PC-9 (cell line): ENCODE results near the gene GATA6. TPM values are rescaled to one million over a fixed set of nuclear protein-coding genes. Genes with fewer than 3 reads are reported as not detected.
"Not testable (repeated sequence)": the region's sequence is repeated elsewhere in the genome, so short reads cannot be mapped to it uniquely, and the experiment has no call there.

Source experiments
- BruUV-seq: library from RNA; stranded (reverse); fragments of 400-500 nt; replicated peaks from 2 replicates; lab custom pipeline; 2021; lab: Mats Ljungman, UMichigan
- CTCF ChIA-PET: fragments of 300-600 bp; sonication (Branson Sonifier 250); formaldehyde crosslinking; loops from one replicate; lab custom pipeline; 2022; ENCODE audit warnings: antibody characterized with exemption; lab: Charles Lee
- POLR2A ChIA-PET: fragments of 300-600 bp; sonication (Branson Sonifier 250); formaldehyde crosslinking; loops from one replicate; lab custom pipeline; 2022; ENCODE audit warnings: antibody characterized with exemption; ENCODE audit not compliant: unreplicated experiment; lab: Charles Lee
- DNase-seq, 2 experiments: peaks; one replicate each; pipeline versions ENCODE4 v3.0.0 to v3.0.0-alpha.2; 2015 to 2022; ENCODE audit warnings: mixed read lengths in 1 of 2
- H2AFZ ChIP-seq: fragments of 200-600 bp; sonication (generic); 2 replicates; pipeline ENCODE4 v1.8.1; 2017; ENCODE audit warnings: antibody characterized with exemption
- H3F3A ChIP-seq: fragments of 200-600 bp; sonication (generic); 2 replicates; pipeline ENCODE4 v1.8.1; 2017; ENCODE audit warnings: antibody characterized with exemption, mild to moderate bottlenecking, low read depth; ENCODE audit not compliant: insufficient read depth
- H3K27ac ChIP-seq: fragments of 200-600 bp; sonication (generic); 2 replicates; pipeline ENCODE4 v1.6.1; 2016; ENCODE audit warnings: mixed run types
- H3K27me3 ChIP-seq: fragments of 200-600 bp; sonication (generic); 2 replicates; pipeline ENCODE4 v1.6.1; 2016; ENCODE audit warnings: low read depth, mixed run types; ENCODE audit not compliant: insufficient read depth
- H3K36me3 ChIP-seq: fragments of 200-600 bp; sonication (generic); 2 replicates; pipeline ENCODE4 v1.6.1; 2016; ENCODE audit warnings: low read depth, mixed run types
- H3K4me1 ChIP-seq: fragments of 200-600 bp; sonication (generic); replicated peaks from 2 replicates; pipeline ENCODE4 v1.6.1; 2016; ENCODE audit warnings: mixed run types; ENCODE audit not compliant: insufficient read depth
- H3K4me2 ChIP-seq: fragments of 200-600 bp; sonication (generic); 2 replicates; pipeline ENCODE4 v1.6.1; 2017; ENCODE audit warnings: mixed run types
- H3K4me3 ChIP-seq: fragments of 200-600 bp; sonication (generic); 2 replicates; pipeline ENCODE4 v1.6.1; 2016; ENCODE audit warnings: mixed run types
- H3K79me2 ChIP-seq: fragments of 200-600 bp; sonication (generic); 2 replicates; pipeline ENCODE4 v1.6.1; 2017; ENCODE audit warnings: low read depth, mixed run types
- H3K9me2 ChIP-seq: fragments of 200-600 bp; sonication (generic); 2 replicates; pipeline ENCODE4 v1.8.1; 2017; ENCODE audit warnings: mild to moderate bottlenecking; ENCODE audit not compliant: insufficient read depth
- H3K9me3 ChIP-seq: fragments of 200-600 bp; sonication (generic); 2 replicates; pipeline ENCODE4 v1.8.1; 2016; ENCODE audit warnings: low read depth; ENCODE audit not compliant: insufficient read depth
- H4K20me1 ChIP-seq: fragments of 200-600 bp; sonication (generic); 2 replicates; pipeline ENCODE4 v1.8.1; 2017; ENCODE audit not compliant: insufficient read depth
- CTCF ChIP-seq: fragments of 200-600 bp; sonication (generic); conservative IDR thresholded peaks from 2 replicates; pipeline ENCODE4 v1.6.1; 2017; ENCODE audit warnings: mixed run types, antibody characterized with exemption, mild to moderate bottlenecking, moderate library complexity
- EZH2 ChIP-seq: fragments of 200-600 bp; sonication (generic); IDR thresholded peaks from 2 replicates; pipeline ENCODE4 v1.8.0; 2017; ENCODE audit warnings: antibody characterized with exemption, low read depth
- intact Hi-C: fragments of 100-400 bp; cut with micrococcal nuclease; formaldehyde crosslinking; loops from one replicate; pipeline ENCODE4 v1.10.0; 2022; ENCODE audit not compliant: unreplicated experiment
- total RNA-seq: library from RNA; stranded (reverse); gene quantifications from 2 replicates; pipeline ENCODE4 v1.2.3, GENCODE V29; 2021

The GATA6 gene
- total RNA-seq, 1 experiment from 2014 or later, result 9.1 TPM

DNA sequence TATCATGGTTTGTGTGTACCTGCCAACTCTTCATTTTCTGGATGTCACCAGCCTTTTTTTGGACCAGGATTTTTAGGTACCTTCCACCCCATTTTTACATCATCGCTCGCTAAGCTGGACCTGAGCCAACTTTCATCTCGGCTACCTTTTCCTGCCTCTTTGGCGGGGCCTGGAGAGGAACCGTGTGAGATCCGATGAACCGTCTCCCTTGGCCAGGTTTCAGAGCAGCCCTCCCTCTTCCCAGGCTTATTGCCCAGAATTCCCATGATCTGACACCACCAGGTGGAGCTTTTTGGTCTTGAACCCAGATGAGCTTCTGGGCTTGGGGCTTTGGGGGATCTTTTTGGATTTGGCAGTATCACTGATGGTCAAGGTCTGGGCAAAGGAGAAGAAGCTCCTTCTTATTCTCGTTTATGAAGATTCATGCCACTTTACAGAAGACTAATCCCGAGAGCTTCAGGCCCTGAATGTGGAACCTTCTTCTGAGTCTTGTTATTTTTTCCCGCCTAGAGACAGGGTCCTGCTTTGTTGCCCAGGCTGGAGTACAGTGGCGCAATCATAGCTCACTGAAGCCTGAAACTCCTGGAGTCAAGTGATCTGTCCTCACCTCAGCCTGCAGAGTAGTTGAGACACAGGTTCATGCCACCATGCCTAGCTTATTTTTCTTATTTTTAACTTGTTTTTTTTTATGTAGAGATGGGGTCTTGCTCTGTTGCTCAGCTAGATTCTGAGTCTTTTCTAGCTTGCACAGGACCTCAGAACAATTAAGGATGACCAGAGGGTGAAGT lies 50.4 kb downstream of the GATA6 start:
- Histone ChIP-seq H2AFZ (no peak overlapping the region), H3K27me3 (no peaks in the 10 kb centered on the region), H3F3A (no peaks in the 10 kb centered on the region; the same call in 1 of the 2 replicates), H3K9me3 (no peaks in the 10 kb centered on the region), H3K9me2 (no peaks in the 10 kb centered on the region), H3K79me2 (no peaks in the 10 kb centered on the region), H4K20me1 (no peaks in the 10 kb centered on the region), H3K4me3 (no peak overlapping the region), H3K27ac (no peak overlapping the region), H3K36me3 (no peaks in the 10 kb centered on the region), H3K4me2 (no peak overlapping the region), H3K4me1 (peaks cover 20% of the 10 kb centered on the region)
- CTCF ChIA-PET, result no interaction called here
- TF ChIP-seq EZH2 (no peak), CTCF (no peak)
- intact Hi-C loops, result loop anchor here (5.0 kb wide), 1 partner anchor 248 kb away; no protein-coding TSS in a partner anchor
- DNase-seq, result no peak
- BruUV-seq, result no TSS peak
- POLR2A ChIA-PET, result interaction anchor here (0.5 kb wide), 1 partner anchor 228 kb away, joined by 3 read pairs; no protein-coding TSS in a partner anchor

GRCh38 chr18:22220585-22220984 lies 51.2 kb downstream of the GATA6 start:
- DNase-seq, H3K27ac ChIP-seq, H3K4me3 ChIP-seq, H2AFZ ChIP-seq, H4K20me1 ChIP-seq, H3K9me2 ChIP-seq, H3K79me2 ChIP-seq, BruUV-seq, H3F3A ChIP-seq, H3K36me3 ChIP-seq, CTCF ChIA-PET, H3K27me3 ChIP-seq, H3K4me2 ChIP-seq, H3K9me3 ChIP-seq: not testable (repeated sequence)
- peaks cover 16% of the 10 kb centered on the region for H3K4me1 ChIP-seq
- intact Hi-C loops, result loop anchor here (5.0 kb wide), 1 partner anchor 247 kb away; no protein-coding TSS in a partner anchor
- POLR2A ChIA-PET, result interaction anchor here (0.5 kb wide), 1 partner anchor 227 kb away, joined by 3 read pairs; no protein-coding TSS in a partner anchor

- no peaks in the 10 kb centered on the region for H3K79me2 ChIP-seq
- H3K4me2 ChIP-seq, result no peak overlapping the region
- H4K20me1 ChIP-seq, result no peaks in the 10 kb centered on the region
- no peaks in the 10 kb centered on the region; the same call in 1 of the 2 replicates for H3F3A ChIP-seq
- no peaks in the 10 kb centered on the region for H3K36me3 ChIP-seq
- ChIA-PET POLR2A (no interaction called here), CTCF (no interaction called here)
- intact Hi-C loops, result loop anchor here (5.0 kb wide), 1 partner anchor 246 kb away; no protein-coding TSS in a partner anchor
- H3K4me1 ChIP-seq, result peaks cover 16% of the 10 kb centered on the region
- H3K27me3 ChIP-seq, result no peaks in the 10 kb centered on the region
- H3K9me3 ChIP-seq, result no peaks in the 10 kb centered on the region
- no peak overlapping the region for H2AFZ ChIP-seq
- H3K9me2 ChIP-seq, result no peaks in the 10 kb centered on the region
- no peak overlapping the region for H3K27ac ChIP-seq
- H3K4me3 ChIP-seq, result no peak overlapping the region
- TF ChIP-seq CTCF (no peak), EZH2 (no peak)
- DNase-seq, result no peak
- BruUV-seq, result no TSS peak
These were observed 52.0 kb downstream of the GATA6 start for GRCh38 chr18:22221350-22221749.
